ENCODE data around the gene KIAA1191.
A peak's percentile ranks its signal among the peaks of the same experiment; 100 is the strongest.

Gene KIAA1191

GRCh38 chr5:176391479-176391878 is 29.9 kb upstream of the KIAA1191 start:
- peak in 1 of 10 donors; percentile 41 for DNase-seq
- intact Hi-C loops (cut with DNase I), result no loop called here

- intact Hi-C loops (cut with DNase I), result loop anchor here (1.0 to 10.0 kb wide), 3 partner anchors 28 to 145 kb away; partner anchors contain the start of genes FAF2, KIAA1191 and RNF44
- peak in 1 of 10 donors; percentile 43 for DNase-seq
Measured at GRCh38 chr5:176389135-176390123, 27.9 kb upstream of the KIAA1191 start.

DNA sequence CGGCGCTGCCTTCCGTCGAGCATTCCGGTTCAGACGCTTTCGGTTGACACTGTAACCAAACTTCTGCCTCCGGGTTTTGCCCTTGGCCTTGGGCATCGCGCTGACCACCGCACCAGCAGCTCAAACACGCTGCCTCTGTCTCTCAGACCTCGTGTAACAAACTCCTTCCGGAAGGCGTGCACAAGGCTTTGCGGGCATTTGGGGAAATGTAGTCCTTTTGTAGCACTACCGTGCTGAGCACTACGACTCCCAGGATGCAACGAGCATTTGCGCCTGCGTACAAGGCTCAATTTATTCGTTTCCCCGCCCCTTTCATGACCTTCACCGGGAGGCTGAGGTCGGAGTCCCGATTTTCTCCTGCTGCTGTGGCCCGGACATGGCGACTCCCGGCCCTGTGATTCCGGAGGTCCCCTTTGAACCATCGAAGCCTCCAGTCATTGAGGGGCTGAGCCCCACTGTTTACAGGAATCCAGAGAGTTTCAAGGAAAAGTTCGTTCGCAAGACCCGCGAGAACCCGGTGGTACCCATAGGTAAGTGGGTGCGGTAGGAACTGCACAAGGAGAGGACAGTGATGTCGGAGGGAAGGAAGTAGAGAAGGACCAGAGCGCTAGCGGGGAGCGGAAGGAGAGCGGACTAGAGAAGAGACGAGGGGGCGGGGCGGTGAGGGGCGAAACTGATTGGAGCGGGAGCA is 27.0 kb upstream of the KIAA1191 start, which contains the start of the genes HIGD2A and NOP16:
Gene HIGD2A (plus strand): TSS at position 308 of the 691 bp plus-strand sequence. CDS start 69 bp downstream, at position 377.
Gene NOP16 (minus strand): TSS at position 155 of the 691 bp plus-strand sequence. CDS start 59 bp downstream, at position 96.
- DNase-seq, result peak; percentile 96 to 99 (median 98)
- intact Hi-C loops (cut with DNase I), result loop anchor here (1.0 to 10.0 kb wide), 3 partner anchors 27 to 146 kb away; partner anchors contain the start of genes FAF2, KIAA1191 and RNF44

- no peak for DNase-seq
- intact Hi-C loops (cut with DNase I), result loop anchor here (2.0 to 10.0 kb wide), 2 partner anchors 61 to 147 kb away; partner anchors contain the start of genes FAF2 and RNF44
Measured at GRCh38 chr5:176388003-176388443, 26.5 kb upstream of the KIAA1191 start.

DNA sequence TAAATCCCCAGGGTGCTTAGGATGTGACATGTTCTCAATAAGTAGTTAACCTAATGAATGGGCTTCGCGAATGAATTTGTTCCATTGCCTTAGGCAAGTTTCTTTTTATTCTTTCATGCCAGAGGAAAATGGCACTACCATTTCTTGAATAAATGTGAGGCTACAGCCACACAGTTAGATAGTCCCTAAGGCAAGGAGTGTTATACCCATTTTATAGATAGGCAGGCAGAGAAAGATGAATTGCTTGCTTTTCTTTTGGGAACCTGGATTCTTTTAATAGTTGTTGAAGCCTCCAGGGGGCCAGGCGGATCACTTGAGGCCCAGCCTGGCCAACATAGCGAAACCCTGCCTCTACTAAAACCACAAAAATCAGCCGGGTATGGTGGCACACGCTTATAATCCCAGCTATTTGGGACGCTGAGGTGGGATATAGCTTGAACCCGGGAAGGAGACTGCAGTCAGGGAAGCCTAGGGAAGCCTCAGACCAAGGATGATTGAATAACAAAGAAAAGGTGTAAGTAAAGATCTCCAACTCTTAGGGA is 25.9 kb upstream of the KIAA1191 start:
- peak in 1 of 10 donors; percentile 22 for DNase-seq
- intact Hi-C loops (cut with DNase I), result loop anchor here (10.0 kb wide), 1 partner anchor 147 kb away; the partner anchor contains the start of gene RNF44

GRCh38 chr5:176386491-176386890 is 24.9 kb upstream of the KIAA1191 start:
- DNase-seq, result no peak
- intact Hi-C loops (cut with DNase I), result loop anchor here (10.0 kb wide), 1 partner anchor 148 kb away; the partner anchor contains the start of gene RNF44

DNA sequence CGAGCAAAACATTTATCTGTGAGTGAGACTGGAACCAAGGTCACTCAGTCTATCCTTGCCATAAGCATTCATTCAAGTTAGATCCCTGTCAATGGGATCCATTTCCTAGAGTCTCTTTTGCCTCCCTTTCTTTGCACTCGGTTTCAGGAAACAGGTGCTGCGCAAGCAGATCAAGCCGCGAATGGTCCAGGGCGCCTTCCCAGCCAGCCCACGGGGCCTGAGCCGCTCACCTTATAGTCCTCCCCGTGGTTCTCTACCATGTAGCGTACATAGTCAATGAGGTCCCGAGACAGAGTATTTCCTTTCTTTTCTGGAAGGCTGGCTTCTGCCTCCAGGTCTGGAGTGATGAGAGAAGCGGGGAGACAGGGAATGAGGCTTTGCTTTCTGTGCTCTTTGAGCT is 23.4 kb upstream of the KIAA1191 start:
- peak in 1 of 10 donors; percentile 67 for DNase-seq
- intact Hi-C loops (cut with DNase I), result loop anchor here (10.0 kb wide), 1 partner anchor 150 kb away; the partner anchor contains the start of gene RNF44

- DNase-seq, result peak in 2 of 10 donors; percentile 55 to 65
- intact Hi-C loops (cut with DNase I), result loop anchor here (10.0 kb wide), 1 partner anchor 150 kb away; the partner anchor contains the start of gene RNF44
Measured at GRCh38 chr5:176384366-176384930, 22.9 kb upstream of the KIAA1191 start.

GRCh38 chr5:176383961-176384360 is 22.4 kb upstream of the KIAA1191 start:
- intact Hi-C loops (cut with DNase I), result loop anchor here (10.0 kb wide), 1 partner anchor 151 kb away; the partner anchor contains the start of gene RNF44
- no peak for DNase-seq

GRCh38 chr5:176383248-176383905 is 21.8 kb upstream of the KIAA1191 start:
- peak in 1 of 10 donors; percentile 51 for DNase-seq
- intact Hi-C loops (cut with DNase I), result loop anchor here (10.0 kb wide), 1 partner anchor 151 kb away; the partner anchor contains the start of gene RNF44

DNA sequence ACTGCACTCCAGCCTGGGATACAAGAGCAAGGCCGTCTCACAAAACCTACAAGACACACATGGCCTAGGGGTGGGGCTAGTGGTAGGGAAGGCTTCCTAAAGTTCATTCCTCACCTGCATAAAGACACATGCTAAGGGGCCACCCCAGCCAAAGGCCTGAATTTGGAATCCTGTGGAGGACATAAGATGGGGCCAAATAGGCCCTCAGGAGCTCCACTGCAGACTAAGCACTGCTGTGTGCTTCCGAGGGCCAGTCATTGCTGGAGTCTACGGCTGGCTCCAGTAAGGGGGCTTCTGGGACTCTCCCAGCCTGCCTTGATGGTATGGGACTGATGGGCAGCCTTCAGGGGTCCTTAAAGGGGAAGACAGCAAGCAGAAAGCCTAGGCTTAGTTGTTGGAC is 21.2 kb upstream of the KIAA1191 start:
- intact Hi-C loops (cut with DNase I), result loop anchor here (10.0 kb wide), 1 partner anchor 152 kb away; the partner anchor contains the start of gene RNF44
- peak in 1 of 10 donors; percentile 61 for DNase-seq

GRCh38 chr5:176381979-176382378 is 20.4 kb upstream of the KIAA1191 start:
- peak in 1 of 10 donors; percentile 58 for DNase-seq

DNA sequence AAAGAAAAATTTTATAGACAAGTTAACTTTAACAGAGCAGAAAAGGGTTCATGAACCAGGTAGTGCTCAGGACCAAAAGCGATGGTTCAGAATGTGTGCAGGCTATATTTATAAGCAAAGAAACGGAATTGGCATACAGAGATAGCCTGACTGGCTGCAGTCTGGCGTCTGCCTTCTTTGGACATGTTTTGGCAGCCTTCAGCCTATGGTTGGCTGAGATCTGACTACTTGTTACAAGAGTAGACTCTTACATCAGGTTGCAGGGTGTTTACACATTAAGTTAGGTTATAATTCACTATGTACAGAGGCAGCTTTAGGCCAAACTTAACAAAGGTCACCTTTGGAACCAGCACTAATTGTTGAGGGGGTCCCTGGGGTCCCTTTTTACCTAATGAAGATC is 19.9 kb upstream of the KIAA1191 start:
- intact Hi-C loops (cut with DNase I), result loop anchor here (10.0 kb wide), 1 partner anchor 153 kb away; the partner anchor contains the start of gene RNF44
- DNase-seq, result peak in 1 of 10 donors; percentile 64

More at GRCh38 chr5:176381979-176382378, 20.4 kb upstream of the KIAA1191 start:
- intact Hi-C loops (cut with DNase I), result loop anchor here (10.0 kb wide), 1 partner anchor 153 kb away; the partner anchor contains the start of gene RNF44

GRCh38 chr5:176379881-176380280 is 18.3 kb upstream of the KIAA1191 start:
- no peak for DNase-seq

GRCh38 chr5:176373100-176373818 is 11.7 kb upstream of the KIAA1191 start:
- intact Hi-C loops (cut with DNase I), result no loop called here
- peak in 1 of 10 donors; percentile 35 for DNase-seq

More at GRCh38 chr5:176379881-176380280, 18.3 kb upstream of the KIAA1191 start:
- intact Hi-C loops (cut with DNase I), result loop anchor here (10.0 kb wide), 1 partner anchor 155 kb away; the partner anchor contains the start of gene RNF44

GRCh38 chr5:176371621-176372539 is 10.3 kb upstream of the KIAA1191 start:
- peak in 2 of 10 donors; percentile 43 to 51 for DNase-seq
- intact Hi-C loops (cut with DNase I), result no loop called here
